Measurements from ENCODE around the gene IFNGR2.

DNA sequence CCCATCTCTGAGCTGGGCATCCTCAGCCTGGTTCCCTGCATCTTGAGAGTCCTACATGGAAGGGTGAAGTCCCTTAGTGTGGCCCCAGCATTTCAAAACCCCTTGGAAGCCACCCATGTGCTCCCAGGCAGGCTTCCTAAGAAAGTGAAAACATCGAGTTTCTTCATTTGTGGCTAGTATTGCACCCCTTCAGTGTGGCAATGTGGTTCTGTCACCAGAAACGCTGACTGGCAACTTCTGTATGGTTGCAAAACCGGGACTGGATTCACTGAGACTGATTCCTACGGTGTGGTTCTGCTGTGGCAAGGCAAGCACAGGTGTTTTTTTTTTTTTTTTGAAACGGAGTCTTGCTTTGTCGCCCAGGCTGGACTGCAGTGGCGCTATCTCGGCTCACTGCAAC is 9.0 kb upstream of the IFNGR2 start:
- TF ChIP-seq, protein P1, sequence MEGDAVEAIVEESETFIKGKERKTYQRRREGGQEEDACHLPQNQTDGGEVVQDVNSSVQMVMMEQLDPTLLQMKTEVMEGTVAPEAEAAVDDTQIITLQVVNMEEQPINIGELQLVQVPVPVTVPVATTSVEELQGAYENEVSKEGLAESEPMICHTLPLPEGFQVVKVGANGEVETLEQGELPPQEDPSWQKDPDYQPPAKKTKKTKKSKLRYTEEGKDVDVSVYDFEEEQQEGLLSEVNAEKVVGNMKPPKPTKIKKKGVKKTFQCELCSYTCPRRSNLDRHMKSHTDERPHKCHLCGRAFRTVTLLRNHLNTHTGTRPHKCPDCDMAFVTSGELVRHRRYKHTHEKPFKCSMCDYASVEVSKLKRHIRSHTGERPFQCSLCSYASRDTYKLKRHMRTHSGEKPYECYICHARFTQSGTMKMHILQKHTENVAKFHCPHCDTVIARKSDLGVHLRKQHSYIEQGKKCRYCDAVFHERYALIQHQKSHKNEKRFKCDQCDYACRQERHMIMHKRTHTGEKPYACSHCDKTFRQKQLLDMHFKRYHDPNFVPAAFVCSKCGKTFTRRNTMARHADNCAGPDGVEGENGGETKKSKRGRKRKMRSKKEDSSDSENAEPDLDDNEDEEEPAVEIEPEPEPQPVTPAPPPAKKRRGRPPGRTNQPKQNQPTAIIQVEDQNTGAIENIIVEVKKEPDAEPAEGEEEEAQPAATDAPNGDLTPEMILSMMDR (IDR thresholded peaks at IDR 0.05), result no peak
- TF ChIP-seq TCF7L2 (IDR thresholded peaks at IDR 0.05; ENCODE audit: low read depth, low read length) (no peak), POLR2AphosphoS5 (IDR thresholded peaks at IDR 0.05; ENCODE audit: low read depth, low read length) (no peak), REST (IDR thresholded peaks at IDR 0.05; ENCODE audit: insufficient read depth in 1 of 2, low read depth in 2 of 2, low read length in 1 of 2) (no peak), SIN3A (IDR thresholded peaks at IDR 0.05; ENCODE audit: borderline replicate concordance, insufficient read depth, low read depth, low read length) (no peak)
